DND-41 (cell line): ENCODE measurements around the gene RORB.
A peak's percentile ranks its signal among the peaks of the same experiment; 100 is the strongest.

Experiments
- ATAC-seq: fragments of 200-7000 bp; cut with Tn5 transposase; 3 replicates; pipeline ENCODE4 v1.9.1; 2021; ENCODE audit warnings: low read depth; ENCODE audit not compliant: insufficient read depth
- DNase-seq: peaks from one replicate; pipeline ENCODE4 v3.0.0-alpha.2; 2020
- H2AFZ ChIP-seq: 2 replicates; pipeline ENCODE4 v1.6.0; 2012; ENCODE audit warnings: low read depth, low read length
- H3K27ac ChIP-seq: 2 replicates; pipeline ENCODE4 v1.5.1; 2012; ENCODE audit warnings: low read length, inconsistent platforms
- H3K27me3 ChIP-seq: fragments of 200-600 bp; sonication (generic); 2 replicates; pipeline ENCODE4 v1.6.0; 2012; ENCODE audit warnings: low read length, mild to moderate bottlenecking, inconsistent platforms; ENCODE audit not compliant: insufficient read depth, poor library complexity
- H3K36me3 ChIP-seq: 2 replicates; pipeline ENCODE4 v1.5.1; 2012; ENCODE audit warnings: low read length, inconsistent platforms; ENCODE audit not compliant: insufficient read depth
- H3K4me1 ChIP-seq: 2 replicates; pipeline ENCODE4 v1.5.1; 2012; ENCODE audit warnings: mild to moderate bottlenecking, low read length; ENCODE audit not compliant: insufficient read depth
- H3K4me2 ChIP-seq: 2 replicates; pipeline ENCODE4 v1.6.0; 2012; ENCODE audit warnings: mild to moderate bottlenecking, moderate library complexity, low read length, inconsistent platforms; ENCODE audit not compliant: insufficient read depth
- H3K4me3 ChIP-seq, 2 experiments: fragments of 200-600 bp in 1 of 2; shearing (Covaris generic) in 1 of 2; 2 replicates each; pipeline ENCODE4 v1.5.1; 2012 to 2016; ENCODE audit warnings: inconsistent platforms in 2 of 2, low read length in 2 of 2, mild to moderate bottlenecking in 2 of 2, low read depth in 1 of 2, moderate library complexity in 1 of 2
- H3K79me2 ChIP-seq: 2 replicates; pipeline ENCODE4 v1.6.0; 2012; ENCODE audit warnings: low read length, inconsistent platforms; ENCODE audit not compliant: insufficient read depth
- H3K9ac ChIP-seq: 2 replicates; pipeline ENCODE4 v1.6.0; 2012; ENCODE audit warnings: low read depth, mild to moderate bottlenecking, inconsistent platforms, low read length, moderate library complexity
- H3K9me3 ChIP-seq: 2 replicates; pipeline ENCODE4 v1.5.1; 2012; ENCODE audit warnings: low read length, moderate library complexity, mild to moderate bottlenecking, inconsistent platforms; ENCODE audit not compliant: insufficient read depth, severe bottlenecking
- H4K20me1 ChIP-seq: 2 replicates; pipeline ENCODE4 v1.6.0; 2012; ENCODE audit warnings: low read length; ENCODE audit not compliant: insufficient read depth
- CTCF ChIP-seq: IDR thresholded peaks from 2 replicates; pipeline ENCODE4 v1.5.1; 2012; ENCODE audit warnings: borderline replicate concordance, low read length, moderate library complexity, mild to moderate bottlenecking; ENCODE audit not compliant: poor library complexity, severe bottlenecking; ENCODE audit errors: extremely low read depth
- EZH2 ChIP-seq: IDR thresholded peaks from 3 replicates; pipeline ENCODE4 v1.6.1; 2012; ENCODE audit warnings: borderline replicate concordance, low read depth, mild to moderate bottlenecking, moderate library complexity, low read length, inconsistent platforms; ENCODE audit not compliant: severe bottlenecking

The RORB gene

GRCh38 chr9:74644023-74644422 lies 146.9 kb downstream of the RORB start:
- Histone ChIP-seq H3K9ac (no peak overlapping the region), H4K20me1 (no peaks in the 10 kb centered on the region; the same call in 1 of the 2 replicates), H3K79me2 (peaks cover 8% of the 10 kb centered on the region), H3K36me3 (peaks cover 94% of the 10 kb centered on the region), H3K4me3 (no peak overlapping the region), H3K27ac (peak overlapping the region; percentile 54), H3K4me2 (no peak overlapping the region), H3K4me1 (no peaks in the 10 kb centered on the region), H3K27me3 (no peaks in the 10 kb centered on the region), H3K9me3 (no peaks in the 10 kb centered on the region), H2AFZ (no peak overlapping the region)
- ATAC-seq (no peak), DNase-seq (no peak)
- no peak for TF ChIP-seq EZH2
- TF ChIP-seq CTCF: no peak

GRCh38 chr9:74645007-74645639 lies 148.0 kb downstream of the RORB start:
- Histone ChIP-seq H3K27ac (no peak overlapping the region), H3K79me2 (peaks cover 12% of the 10 kb centered on the region), H3K4me2 (no peak overlapping the region), H3K36me3 (peaks cover 94% of the 10 kb centered on the region), H3K9me3 (no peaks in the 10 kb centered on the region), H3K4me3 (no peak overlapping the region), H2AFZ (no peak overlapping the region), H4K20me1 (no peaks in the 10 kb centered on the region; the same call in 1 of the 2 replicates), H3K4me1 (no peaks in the 10 kb centered on the region), H3K9ac (no peak overlapping the region), H3K27me3 (no peaks in the 10 kb centered on the region)
- DNase-seq: peak; percentile 11
- ATAC-seq: peak; percentile 84
- TF ChIP-seq EZH2 (no peak), CTCF (peak; percentile 70)

GRCh38 chr9:74653410-74654080 lies 156.4 kb downstream of the RORB start:
- Histone ChIP-seq H3K4me1 (no peaks in the 10 kb centered on the region), H3K9ac (no peak overlapping the region), H3K36me3 (peaks cover 76% of the 10 kb centered on the region), H2AFZ (no peak overlapping the region), H3K27me3 (no peaks in the 10 kb centered on the region), H3K4me3 (no peak overlapping the region), H3K9me3 (no peaks in the 10 kb centered on the region), H3K79me2 (peaks cover 6% of the 10 kb centered on the region; the same call in 1 of the 2 replicates), H4K20me1 (no peaks in the 10 kb centered on the region), H3K27ac (no peak overlapping the region), H3K4me2 (no peak overlapping the region)
- TF ChIP-seq CTCF (no peak), EZH2 (no peak)
- ATAC-seq (no peak), DNase-seq (no peak)
